ENCODE data around the gene GDF7.
"Not testable (repeated sequence)": the region's sequence is repeated elsewhere in the genome, so short reads cannot be mapped to it uniquely, and the experiment has no call there.

DNA sequence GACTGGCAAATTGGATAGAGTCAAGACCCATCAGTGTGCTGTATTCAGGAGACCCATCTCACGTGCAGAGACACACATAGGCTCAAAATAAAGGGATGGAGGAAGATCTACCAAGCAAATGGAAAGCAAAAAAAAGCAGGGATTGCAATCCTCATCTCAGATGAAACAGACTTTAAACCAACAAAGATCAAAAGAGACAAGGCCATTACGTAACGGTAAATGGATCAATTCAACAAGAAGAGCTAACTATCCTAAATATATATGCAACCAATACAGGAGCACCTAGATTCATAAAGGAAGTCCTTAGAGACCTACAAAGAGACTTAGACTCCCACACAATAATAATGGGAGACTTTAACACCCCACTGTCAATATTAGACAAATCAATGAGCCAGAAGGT, 46.6 kb downstream of the GDF7 start:
- TF ChIP-seq, protein P1, sequence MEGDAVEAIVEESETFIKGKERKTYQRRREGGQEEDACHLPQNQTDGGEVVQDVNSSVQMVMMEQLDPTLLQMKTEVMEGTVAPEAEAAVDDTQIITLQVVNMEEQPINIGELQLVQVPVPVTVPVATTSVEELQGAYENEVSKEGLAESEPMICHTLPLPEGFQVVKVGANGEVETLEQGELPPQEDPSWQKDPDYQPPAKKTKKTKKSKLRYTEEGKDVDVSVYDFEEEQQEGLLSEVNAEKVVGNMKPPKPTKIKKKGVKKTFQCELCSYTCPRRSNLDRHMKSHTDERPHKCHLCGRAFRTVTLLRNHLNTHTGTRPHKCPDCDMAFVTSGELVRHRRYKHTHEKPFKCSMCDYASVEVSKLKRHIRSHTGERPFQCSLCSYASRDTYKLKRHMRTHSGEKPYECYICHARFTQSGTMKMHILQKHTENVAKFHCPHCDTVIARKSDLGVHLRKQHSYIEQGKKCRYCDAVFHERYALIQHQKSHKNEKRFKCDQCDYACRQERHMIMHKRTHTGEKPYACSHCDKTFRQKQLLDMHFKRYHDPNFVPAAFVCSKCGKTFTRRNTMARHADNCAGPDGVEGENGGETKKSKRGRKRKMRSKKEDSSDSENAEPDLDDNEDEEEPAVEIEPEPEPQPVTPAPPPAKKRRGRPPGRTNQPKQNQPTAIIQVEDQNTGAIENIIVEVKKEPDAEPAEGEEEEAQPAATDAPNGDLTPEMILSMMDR (IDR thresholded peaks at IDR 0.05; ENCODE audit: borderline replicate concordance, extremely low read depth, low read length, poor library complexity, severe bottlenecking) = not testable (repeated sequence)
- TF ChIP-seq EZH2 (IDR thresholded peaks at IDR 0.05; ENCODE audit: borderline replicate concordance, low read depth, low read length, severe bottlenecking) = not testable (repeated sequence)
